Suprapubic skin (tissue), 3 donors: ENCODE results near the gene RUSF1.

Experiments
- CTCF ChIP-seq, 2 donors: fragments of 200-600 bp in 1 of 2; fragments of 450-650 bp in 1 of 2; sonication (generic) in 1 of 2; IDR thresholded peaks; one replicate each; pipeline ENCODE4 v1.5.1; 2016 to 2019; ENCODE audit warnings: antibody characterized with exemption in 2 of 2, mild to moderate bottlenecking in 1 of 2, moderate library complexity in 1 of 2
- EP300 ChIP-seq: sonication (generic); formaldehyde crosslinking; IDR thresholded peaks from one replicate; pipeline ENCODE4 v1.6.1; 2017; ENCODE audit warnings: antibody characterized with exemption
- POLR2A ChIP-seq, 2 donors: fragments of 450-650 bp; IDR thresholded peaks; one replicate each; pipeline ENCODE4 v1.6.1; 2017; ENCODE audit warnings: antibody characterized with exemption in 2 of 2, mild to moderate bottlenecking in 2 of 2, moderate library complexity in 2 of 2

GRCh38 chr16:31525113-31525512 lies 16.9 kb upstream of the RUSF1 start:
- no peak for TF ChIP-seq CTCF (IDR thresholded peaks at IDR 0.05)
- no peak for TF ChIP-seq EP300
- no peak for TF ChIP-seq POLR2A (IDR thresholded peaks at IDR 0.05)
